Astrocyte (in vitro differentiated cells and primary cell): ENCODE data around the gene C14orf93.

Experiments
- EZH2 ChIP-seq: IDR thresholded peaks from 2 replicates; pipeline ENCODE4 v1.6.1; 2012; ENCODE audit warnings: mild to moderate bottlenecking, low read length, inconsistent platforms; ENCODE audit not compliant: insufficient read depth
- TF ChIP-seq, protein P1 (sequence below): IDR thresholded peaks from 2 replicates; pipeline ENCODE4 v1.5.1; 2011; ENCODE audit warnings: low read depth, mild to moderate bottlenecking, inconsistent platforms, low read length, moderate library complexity; ENCODE audit not compliant: insufficient read depth

DNA sequence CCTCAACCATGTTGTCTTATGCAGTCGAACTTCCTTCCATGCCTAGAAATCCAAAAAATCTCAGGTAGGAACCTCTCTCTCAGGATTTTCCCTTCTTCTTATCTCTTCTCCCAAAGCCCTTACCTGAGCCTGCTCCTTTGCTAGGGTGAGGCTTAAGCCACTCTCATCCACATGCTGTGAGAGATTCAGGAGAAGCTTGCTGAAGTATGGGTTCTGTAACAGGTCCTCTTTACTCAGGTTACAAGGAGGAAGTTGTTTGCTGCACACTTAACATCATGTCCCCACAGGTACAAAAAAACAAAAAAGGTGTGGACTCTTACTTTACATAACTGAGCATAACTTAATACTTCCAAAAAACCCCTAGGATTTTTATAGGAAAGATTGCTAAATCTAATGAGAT, 57.5 kb downstream of the C14orf93 start:
- TF ChIP-seq, protein P1, sequence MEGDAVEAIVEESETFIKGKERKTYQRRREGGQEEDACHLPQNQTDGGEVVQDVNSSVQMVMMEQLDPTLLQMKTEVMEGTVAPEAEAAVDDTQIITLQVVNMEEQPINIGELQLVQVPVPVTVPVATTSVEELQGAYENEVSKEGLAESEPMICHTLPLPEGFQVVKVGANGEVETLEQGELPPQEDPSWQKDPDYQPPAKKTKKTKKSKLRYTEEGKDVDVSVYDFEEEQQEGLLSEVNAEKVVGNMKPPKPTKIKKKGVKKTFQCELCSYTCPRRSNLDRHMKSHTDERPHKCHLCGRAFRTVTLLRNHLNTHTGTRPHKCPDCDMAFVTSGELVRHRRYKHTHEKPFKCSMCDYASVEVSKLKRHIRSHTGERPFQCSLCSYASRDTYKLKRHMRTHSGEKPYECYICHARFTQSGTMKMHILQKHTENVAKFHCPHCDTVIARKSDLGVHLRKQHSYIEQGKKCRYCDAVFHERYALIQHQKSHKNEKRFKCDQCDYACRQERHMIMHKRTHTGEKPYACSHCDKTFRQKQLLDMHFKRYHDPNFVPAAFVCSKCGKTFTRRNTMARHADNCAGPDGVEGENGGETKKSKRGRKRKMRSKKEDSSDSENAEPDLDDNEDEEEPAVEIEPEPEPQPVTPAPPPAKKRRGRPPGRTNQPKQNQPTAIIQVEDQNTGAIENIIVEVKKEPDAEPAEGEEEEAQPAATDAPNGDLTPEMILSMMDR = no peak
- no peak for TF ChIP-seq EZH2
